Ovary (tissue), 9 donors: ENCODE measurements around the gene CDK16. TPM values are rescaled to one million over a fixed set of nuclear protein-coding genes. Genes with fewer than 3 reads are reported as not detected.
A peak's percentile ranks its signal among the peaks of the same experiment; 100 is the strongest.

Experiments
- DNase-seq, 5 donors: peaks; one replicate each; pipeline ENCODE4 v3.0.0-alpha.2; 2019 to 2020
- H3K27ac ChIP-seq, 2 donors: fragments of 200-600 bp; one replicate each; pipeline versions ENCODE4 v1.5.1 to v1.8.0; 2019 to 2022
- H3K27me3 ChIP-seq: fragments of 200-600 bp; one replicate; pipeline ENCODE4 v1.8.0; 2022
- H3K36me3 ChIP-seq: fragments of 200-600 bp; sonication (generic); one replicate; pipeline ENCODE4 v1.5.1; 2019
- H3K4me1 ChIP-seq: one replicate; pipeline ENCODE4 v1.8.1; 2013; ENCODE audit warnings: mild to moderate bottlenecking, moderate library complexity; ENCODE audit not compliant: insufficient read depth
- H3K4me3 ChIP-seq: fragments of 200-600 bp; sonication (generic); one replicate; pipeline ENCODE4 v1.5.1; 2017
- H3K9me3 ChIP-seq, 2 donors: fragments of 200-600 bp in 1 of 2; sonication (generic) in 1 of 2; one replicate each; pipeline versions ENCODE4 v1.5.1 to v1.8.1; 2013 to 2019; ENCODE audit warnings: mild to moderate bottlenecking in 1 of 2, moderate library complexity in 1 of 2
- CTCF ChIP-seq, 3 donors: fragments of 450-650 bp in 2 of 3; fragments of 200-600 bp in 1 of 3; IDR thresholded peaks; one replicate each; pipeline versions ENCODE4 v1.5.1 to v1.8.0; 2016 to 2022; ENCODE audit warnings: antibody characterized with exemption in 3 of 3, mild to moderate bottlenecking in 1 of 3
- EP300 ChIP-seq: sonication (generic); formaldehyde crosslinking; IDR thresholded peaks from one replicate; pipeline ENCODE4 v1.6.1; 2017; ENCODE audit warnings: antibody characterized with exemption
- POLR2A ChIP-seq: fragments of 450-650 bp; IDR thresholded peaks from one replicate; pipeline ENCODE4 v1.6.1; 2017; ENCODE audit warnings: antibody characterized with exemption, mild to moderate bottlenecking, moderate library complexity
- WGBS, 3 donors: extraction: QIAGEN DNeasy Blood & Tissue Kit in 1 of 3; methylation state at CpG; one replicate each; pipeline versions ENCODE4 v1.1.5 to v1.1.7; 2013 to 2017; 5-methylcytosine and 5-hydroxymethylcytosine counted together
- intact Hi-C, 4 donors: fragments of 100-400 bp; cut with DNase I; formaldehyde crosslinking; loops; one replicate each; pipeline versions ENCODE4 v1.11.0 to v1.15.1; 2022 to 2023
- polyA plus RNA-seq, 2 donors: library from polyadenylated mRNA; stranded (reverse); fragments of 200-250 nt in 1 of 2; fragments of 350-450 nt in 1 of 2; fragmentation: Illumina TruSeq in 1 of 2; extraction: RNeasy Lipid Tissue Mini Kit (QIAGEN cat#74804) in 1 of 2; gene quantifications; one replicate each; pipeline ENCODE4 v1.2.3, GENCODE V29; 2013 to 2014
- total RNA-seq, 7 donors: library from RNA; depleted of rRNA in 2 of 7; stranded (reverse); fragments of >200 nt in 2 of 7; fragmentation: NEBNext Ultra II Directional in 3 of 7; extraction: Animal tissue kit (Norgen Biotek cat#: 25700) in 3 of 7; gene quantifications; one replicate each; pipeline versions ENCODE4 v1.1.0 to v1.2.4, GENCODE V29; 2016 to 2023
- donor health status: DM: no; HTN: no; CAD: no; lungs with moderate emphysema.
- donor health status: DM: no; HTN: no; CAD: no.
- donor health status: Bipolar disorder and iron deficiency.
- donor health status: DM: yes; HTN: yes; CAD: no.
- donor health status: DM: no; HTN: no; CAD: no.
- donor health status: DM: yes; HTN: yes; CAD: no.

Gene CDK16
- total and polyA plus RNA-seq, 9 donors: 40.9 to 99.0 (median 69.8) TPM

GRCh38 chrX:47210661-47211425 is 7.6 kb upstream of the CDK16 start:
- TF ChIP-seq EP300 (no peak), CTCF (IDR thresholded peaks at IDR 0.05) (no peak), POLR2A (no peak)
- H3K4me1 ChIP-seq: no peaks in the 10 kb centered on the region
- no peak overlapping the region for H3K4me3 ChIP-seq
- H3K36me3 ChIP-seq: no peaks in the 10 kb centered on the region
- intact Hi-C loops: no loop called here
- WGBS, 3 donors: 90 to 92% (median 92%) methylated on average over 15 of the region's 15 CpGs
- H3K27me3 ChIP-seq: no peaks in the 10 kb centered on the region
- H3K27ac ChIP-seq: no peak overlapping the region
- H3K9me3 ChIP-seq: no peaks in the 10 kb centered on the region
- DNase-seq: peak in 2 of 5 donors; percentile 9 to 21

- intact Hi-C loops: no loop called here
- Histone ChIP-seq H3K4me3 (no peak overlapping the region), H3K27me3 (no peaks in the 10 kb centered on the region), H3K36me3 (no peaks in the 10 kb centered on the region), H3K4me1 (no peaks in the 10 kb centered on the region), H3K9me3 (no peaks in the 10 kb centered on the region), H3K27ac (no peak overlapping the region)
- peak in 2 of 5 donors; percentile 11 to 21 for DNase-seq
- 90 to 93% (median 91%) methylated on average over 12 of the region's 12 CpGs for WGBS, 3 donors
- no peak for TF ChIP-seq POLR2A
Observed at GRCh38 chrX:47212381-47213293, 5.8 kb upstream of the CDK16 start.

GRCh38 chrX:47214435-47215077 is 3.9 kb upstream of the CDK16 start:
- 84 to 87% (median 85%) methylated on average over 20 of the region's 20 CpGs for WGBS, 3 donors
- intact Hi-C loops: no loop called here
- Histone ChIP-seq H3K4me1 (peaks cover 5% of the 10 kb centered on the region), H3K36me3 (no peaks in the 10 kb centered on the region), H3K4me3 (no peak overlapping the region), H3K27ac (no peak overlapping the region), H3K27me3 (no peaks in the 10 kb centered on the region), H3K9me3 (no peaks in the 10 kb centered on the region)
- DNase-seq: peak in 2 of 5 donors; percentile 49 to 50
- TF ChIP-seq POLR2A (no peak), CTCF (IDR thresholded peaks at IDR 0.05) (no peak), EP300 (no peak)

GRCh38 chrX:47215291-47215900 is 3.1 kb upstream of the CDK16 start:
- Histone ChIP-seq H3K27ac (no peak overlapping the region), H3K36me3 (no peaks in the 10 kb centered on the region)

More at GRCh38 chrX:47215291-47215900, 3.1 kb upstream of the CDK16 start:
- H3K9me3 ChIP-seq: no peaks in the 10 kb centered on the region
- WGBS, 3 donors: 81 to 87% (median 86%) methylated on average over 12 of the region's 12 CpGs
- intact Hi-C loops: no loop called here
- H3K4me1 ChIP-seq: peaks cover 12% of the 10 kb centered on the region
- no peaks in the 10 kb centered on the region for H3K27me3 ChIP-seq
- DNase-seq: peak in 1 of 5 donors; percentile 31
- no peak for TF ChIP-seq CTCF (IDR thresholded peaks at IDR 0.05)
- no peak for TF ChIP-seq EP300
- TF ChIP-seq POLR2A: no peak
- H3K4me3 ChIP-seq: no peak overlapping the region
